Right atrium auricular region (tissue), 2 donors: ENCODE data around the gene BCL2. TPM values are rescaled to one million over a fixed set of nuclear protein-coding genes. Genes with fewer than 3 reads are reported as not detected.

ENCODE experiments used
- DNase-seq: peaks from one replicate; pipeline ENCODE4 v3.0.0-alpha.2; 2019; ENCODE audit warnings: low spot score
- H3K27ac ChIP-seq, 2 donors: fragments of 200-600 bp; sonication (generic); 1 replicate in 1 of 2; 2 replicates in 1 of 2; pipeline ENCODE4 v1.5.1; 2016 to 2019
- H3K27me3 ChIP-seq, 2 donors: fragments of 200-600 bp; sonication (generic); one replicate each; pipeline versions ENCODE4 v1.5.1 to v1.6.0; 2017 to 2019
- H3K36me3 ChIP-seq: fragments of 200-600 bp; sonication (generic); one replicate; pipeline ENCODE4 v1.5.1; 2016
- H3K4me1 ChIP-seq, 2 donors: fragments of 200-600 bp; sonication (generic); one replicate each; pipeline versions ENCODE4 v1.5.1 to v1.6.0; 2017 to 2019
- H3K4me3 ChIP-seq, 2 donors: fragments of 200-600 bp; sonication (generic); 1 replicate in 1 of 2; 2 replicates in 1 of 2; pipeline ENCODE4 v1.5.1; 2017 to 2019; ENCODE audit warnings: mild to moderate bottlenecking in 1 of 2, moderate library complexity in 1 of 2
- H3K9me3 ChIP-seq, 2 donors: fragments of 200-600 bp; sonication (generic); one replicate each; pipeline ENCODE4 v1.5.1; 2019
- CTCF ChIP-seq, 2 donors: fragments of 200-600 bp; sonication (generic); IDR thresholded peaks; one replicate each; pipeline ENCODE4 v1.5.1; 2019; ENCODE audit warnings: antibody characterized with exemption in 2 of 2
- total RNA-seq, 2 donors: library from RNA; depleted of rRNA; stranded (reverse); fragments of >200 nt; gene quantifications; one replicate each; pipeline ENCODE4 v1.1.0, GENCODE V29; 2016

Gene BCL2
- total RNA-seq, 2 donors from 2014 or later = 6.5 to 8.0 TPM

GRCh38 chr18:63148449-63149301 lies 170.9 kb downstream of the BCL2 start:
- Histone ChIP-seq H3K27ac (peak overlapping the region; percentile 30 to 35), H3K9me3 (no peaks in the 10 kb centered on the region), H3K36me3 (no peaks in the 10 kb centered on the region), H3K4me3 (no peak overlapping the region), H3K27me3 (no peaks in the 10 kb centered on the region), H3K4me1 (peaks cover 0 to 23% of the 10 kb centered on the region in 2 donors)
- DNase-seq = peak; percentile 72
- TF ChIP-seq CTCF (IDR thresholded peaks at IDR 0.05) = no peak

- no peak for TF ChIP-seq CTCF (IDR thresholded peaks at IDR 0.05)
- H3K27ac ChIP-seq = peak overlapping the region in 1 of 2 donors; percentile 19
- no peaks in the 10 kb centered on the region for H3K36me3 ChIP-seq
- H3K4me1 ChIP-seq = peaks cover 0 to 30% of the 10 kb centered on the region in 2 donors
- no peaks in the 10 kb centered on the region for H3K27me3 ChIP-seq
- DNase-seq = no peak
- no peak overlapping the region for H3K4me3 ChIP-seq
- no peaks in the 10 kb centered on the region for H3K9me3 ChIP-seq
These were observed 171.6 kb downstream of the BCL2 start for GRCh38 chr18:63147973-63148372.

GRCh38 chr18:63146828-63147409 lies 172.7 kb downstream of the BCL2 start:
- TF ChIP-seq CTCF (IDR thresholded peaks at IDR 0.05) = no peak
- no peak overlapping the region for H3K27ac ChIP-seq
- H3K36me3 ChIP-seq = no peaks in the 10 kb centered on the region
- DNase-seq = no peak
- H3K4me3 ChIP-seq = no peak overlapping the region
- no peaks in the 10 kb centered on the region for H3K27me3 ChIP-seq
- H3K4me1 ChIP-seq = peaks cover 0 to 33% of the 10 kb centered on the region in 2 donors
- H3K9me3 ChIP-seq = no peaks in the 10 kb centered on the region

- DNase-seq = no peak
- Histone ChIP-seq H3K27me3 (no peaks in the 10 kb centered on the region), H3K27ac (no peak overlapping the region), H3K9me3 (no peaks in the 10 kb centered on the region), H3K4me1 (peaks cover 0 to 33% of the 10 kb centered on the region in 2 donors), H3K36me3 (no peaks in the 10 kb centered on the region), H3K4me3 (peak overlapping the region in 1 of 2 donors; percentile 13)
- TF ChIP-seq CTCF (IDR thresholded peaks at IDR 0.05) = no peak
These were observed 173.6 kb downstream of the BCL2 start for GRCh38 chr18:63145851-63146555.

GRCh38 chr18:63145166-63145850 lies 174.3 kb downstream of the BCL2 start:
- Histone ChIP-seq H3K36me3 (no peaks in the 10 kb centered on the region), H3K4me3 (no peak overlapping the region), H3K4me1 (peaks cover 0 to 33% of the 10 kb centered on the region in 2 donors), H3K9me3 (no peaks in the 10 kb centered on the region), H3K27me3 (no peaks in the 10 kb centered on the region), H3K27ac (no peak overlapping the region)
- no peak for TF ChIP-seq CTCF (IDR thresholded peaks at IDR 0.05)
- no peak for DNase-seq
